Muscle of leg (tissue), 11 donors: Measurements from ENCODE around the gene TRAM2. TPM values are rescaled to one million over a fixed set of nuclear protein-coding genes. Genes with fewer than 3 reads are reported as not detected.

Experiments used
- DNase-seq: peaks from one replicate; pipeline ENCODE4 v3.0.0; 2013
- H3K27ac ChIP-seq: one replicate; pipeline ENCODE4 v1.5.1; 2013; ENCODE audit warnings: mild to moderate bottlenecking, low read length, control low read depth
- H3K27me3 ChIP-seq: one replicate; pipeline ENCODE4 v1.6.1; 2013; ENCODE audit warnings: low read length; ENCODE audit not compliant: control insufficient read depth, insufficient read depth
- H3K36me3 ChIP-seq: one replicate; pipeline ENCODE4 v1.6.1; 2013; ENCODE audit warnings: low read length; ENCODE audit not compliant: control insufficient read depth, insufficient read depth
- H3K4me1 ChIP-seq: one replicate; pipeline ENCODE4 v1.6.1; 2013; ENCODE audit warnings: low read length; ENCODE audit not compliant: control insufficient read depth, insufficient read depth
- H3K4me3 ChIP-seq: one replicate; pipeline ENCODE4 v1.5.1; 2013; ENCODE audit warnings: low read length, control low read depth
- H3K9me3 ChIP-seq: replicated peaks from 2 replicates; pipeline ENCODE4 v1.6.1; 2013; ENCODE audit warnings: low read depth, low read length; ENCODE audit not compliant: control insufficient read depth
- WGBS: methylation state at CpG from one replicate; pipeline ENCODE4 v1.1.5; 2013; ENCODE audit warnings: missing lambda C conversion rate; ENCODE audit not compliant: insufficient coverage; 5-methylcytosine and 5-hydroxymethylcytosine counted together
- polyA plus RNA-seq, 8 donors: library from polyadenylated mRNA; unstranded; fragments of 120-200 nt; gene quantifications; one replicate each; pipeline versions ENCODE4 v1.2.1 to v1.2.3, GENCODE V29; 2013; ENCODE audit warnings: inconsistent platforms in 1 of 8, low replicate concordance in 1 of 8; ENCODE audit not compliant: insufficient read length in 8 of 8, insufficient read depth in 1 of 8
- total RNA-seq: library from RNA; stranded (reverse); fragments of 120-200 nt; gene quantifications from one replicate; pipeline ENCODE4 v1.2.4, GENCODE V29; 2013

Gene TRAM2
- total and polyA plus RNA-seq, 9 donors: 15.8 to 32.7 (median 21.6) TPM

DNA sequence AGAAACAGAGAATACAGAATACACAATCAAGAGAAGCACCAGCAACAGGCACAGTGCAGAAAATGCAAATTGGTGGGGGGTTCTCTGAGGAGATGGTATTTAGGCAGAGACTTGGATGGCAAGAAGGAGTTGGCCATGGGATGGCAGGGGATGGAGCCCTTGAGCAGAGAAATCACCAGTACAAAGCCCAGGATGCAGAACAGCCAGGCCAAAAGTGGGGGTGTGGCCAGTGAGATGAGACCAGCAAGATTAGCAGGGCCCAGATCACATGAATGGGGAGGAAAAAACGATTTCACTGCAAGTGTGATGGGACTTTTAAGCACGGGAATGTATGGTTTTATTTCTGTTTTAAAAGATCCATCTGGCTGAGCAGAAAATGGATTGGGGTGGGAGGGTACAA is 63.4 kb downstream of the TRAM2 start:
- H3K9me3 ChIP-seq: no peaks in the 10 kb centered on the region
- H3K4me3 ChIP-seq: no peak overlapping the region
- H3K36me3 ChIP-seq: peaks cover 67% of the 10 kb centered on the region
- no peaks in the 10 kb centered on the region for H3K27me3 ChIP-seq
- no peak for DNase-seq
- peak overlapping the region; percentile 17 for H3K27ac ChIP-seq
- peaks cover 33% of the 10 kb centered on the region for H3K4me1 ChIP-seq
- WGBS: 51% methylated on average over 2 of the region's 2 CpGs

DNA sequence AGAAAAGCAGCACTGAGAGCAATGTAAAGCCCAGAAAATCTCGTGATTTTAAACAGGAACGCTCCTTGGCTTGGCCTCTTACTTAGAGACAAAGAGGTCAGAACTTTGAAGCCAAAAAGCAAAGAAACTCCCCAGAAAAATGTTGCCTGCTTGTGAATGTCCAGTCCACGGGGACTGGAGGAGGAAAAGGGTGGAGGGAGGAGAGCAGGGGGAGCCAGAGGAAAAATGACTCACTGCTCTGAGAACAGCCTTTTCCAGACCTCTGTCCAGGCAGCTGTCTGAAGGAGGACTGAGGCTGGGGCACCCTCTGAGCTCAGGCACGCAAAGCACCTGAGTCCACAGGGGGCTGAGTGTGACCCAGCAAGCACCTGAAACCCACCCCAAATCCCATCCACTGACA is 64.7 kb downstream of the TRAM2 start:
- DNase-seq: peak; percentile 97
- 20% methylated on average over 2 of the region's 4 CpGs for WGBS
- no peaks in the 10 kb centered on the region for H3K9me3 ChIP-seq
- peaks cover 79% of the 10 kb centered on the region for H3K36me3 ChIP-seq
- H3K4me3 ChIP-seq: no peak overlapping the region
- no peaks in the 10 kb centered on the region for H3K27me3 ChIP-seq
- peaks cover 21% of the 10 kb centered on the region for H3K4me1 ChIP-seq
- peak overlapping the region; percentile 92 for H3K27ac ChIP-seq

DNA sequence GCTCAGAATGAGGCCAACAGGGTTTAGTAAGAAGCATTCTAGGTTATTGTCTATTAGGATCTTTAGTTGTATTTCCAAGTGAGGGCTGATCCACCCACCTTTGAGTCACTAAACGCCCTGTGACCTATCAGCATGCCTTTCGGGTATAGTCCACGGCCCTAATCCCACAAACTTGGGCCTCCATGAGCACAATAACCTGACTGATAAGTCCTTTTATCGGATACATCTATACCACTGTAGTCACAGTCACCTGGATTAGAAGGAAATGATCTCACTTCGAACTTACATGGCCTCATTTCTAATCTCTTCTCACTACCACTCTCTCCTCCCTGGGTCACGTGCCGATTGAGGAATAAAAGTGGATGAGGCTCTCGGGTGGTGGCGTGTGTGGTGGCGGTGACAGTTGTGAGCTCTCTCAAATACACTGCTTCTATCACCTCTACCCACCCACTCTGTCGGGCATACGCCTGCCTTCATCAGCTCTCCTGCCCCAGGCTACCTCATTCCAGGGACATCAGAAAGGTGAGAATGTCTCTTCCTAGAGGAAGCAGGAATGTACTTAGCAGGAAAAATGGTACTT is 65.2 kb downstream of the TRAM2 start:
- 90% methylated on average over 3 of the region's 12 CpGs for WGBS
- peaks cover 80% of the 10 kb centered on the region for H3K36me3 ChIP-seq
- no peaks in the 10 kb centered on the region for H3K9me3 ChIP-seq
- peak overlapping the region; percentile 92 for H3K27ac ChIP-seq
- no peak overlapping the region for H3K4me3 ChIP-seq
- DNase-seq: no peak
- H3K27me3 ChIP-seq: no peaks in the 10 kb centered on the region
- H3K4me1 ChIP-seq: peaks cover 21% of the 10 kb centered on the region

DNA sequence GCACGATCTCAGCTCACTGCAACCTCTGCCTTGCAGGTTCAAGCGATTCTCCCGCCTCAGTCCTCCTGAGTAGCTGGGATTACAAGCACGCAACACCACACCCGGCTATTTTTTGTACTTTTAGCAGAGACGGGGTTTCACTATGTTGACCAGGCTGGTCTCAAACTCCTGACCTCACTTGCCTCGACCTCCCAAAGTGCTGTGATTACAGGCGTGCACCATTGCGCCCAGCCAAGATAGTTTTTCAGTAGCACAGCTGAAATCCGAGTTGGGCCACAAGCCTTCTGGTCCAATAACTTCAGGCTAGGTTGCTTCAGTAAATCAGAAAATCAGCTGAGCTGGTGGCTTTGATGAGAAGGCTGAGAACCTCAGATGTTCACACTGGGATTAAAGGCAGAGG is 65.7 kb downstream of the TRAM2 start:
- H3K4me1 ChIP-seq: peaks cover 21% of the 10 kb centered on the region
- 93% methylated on average over 10 of the region's 10 CpGs for WGBS
- no peak overlapping the region for H3K4me3 ChIP-seq
- H3K27ac ChIP-seq: peak overlapping the region; percentile 92
- H3K36me3 ChIP-seq: peaks cover 82% of the 10 kb centered on the region
- DNase-seq: no peak
- H3K27me3 ChIP-seq: no peaks in the 10 kb centered on the region
- H3K9me3 ChIP-seq: no peaks in the 10 kb centered on the region

DNA sequence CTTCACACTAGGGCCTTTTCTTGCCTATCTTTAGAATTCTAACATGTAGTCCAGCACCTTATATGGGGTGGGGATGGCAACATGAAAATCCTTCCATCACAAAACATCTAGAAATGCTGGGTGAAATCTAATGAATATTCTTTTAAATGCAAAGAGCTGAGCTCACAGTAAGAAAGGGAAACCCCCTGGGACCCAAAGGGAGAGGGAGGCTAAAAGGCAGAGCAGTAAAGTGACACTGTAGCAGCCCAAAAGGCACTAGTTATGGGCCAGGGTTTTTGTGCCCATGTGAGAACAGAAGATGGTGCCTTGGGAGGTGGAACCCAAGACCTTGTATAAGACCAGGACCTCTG is 66.7 kb downstream of the TRAM2 start:
- Histone ChIP-seq H3K27me3 (no peaks in the 10 kb centered on the region), H3K27ac (no peak overlapping the region), H3K4me1 (peaks cover 28% of the 10 kb centered on the region), H3K9me3 (no peaks in the 10 kb centered on the region), H3K36me3 (peaks cover 82% of the 10 kb centered on the region), H3K4me3 (no peak overlapping the region)
- DNase-seq: no peak

DNA sequence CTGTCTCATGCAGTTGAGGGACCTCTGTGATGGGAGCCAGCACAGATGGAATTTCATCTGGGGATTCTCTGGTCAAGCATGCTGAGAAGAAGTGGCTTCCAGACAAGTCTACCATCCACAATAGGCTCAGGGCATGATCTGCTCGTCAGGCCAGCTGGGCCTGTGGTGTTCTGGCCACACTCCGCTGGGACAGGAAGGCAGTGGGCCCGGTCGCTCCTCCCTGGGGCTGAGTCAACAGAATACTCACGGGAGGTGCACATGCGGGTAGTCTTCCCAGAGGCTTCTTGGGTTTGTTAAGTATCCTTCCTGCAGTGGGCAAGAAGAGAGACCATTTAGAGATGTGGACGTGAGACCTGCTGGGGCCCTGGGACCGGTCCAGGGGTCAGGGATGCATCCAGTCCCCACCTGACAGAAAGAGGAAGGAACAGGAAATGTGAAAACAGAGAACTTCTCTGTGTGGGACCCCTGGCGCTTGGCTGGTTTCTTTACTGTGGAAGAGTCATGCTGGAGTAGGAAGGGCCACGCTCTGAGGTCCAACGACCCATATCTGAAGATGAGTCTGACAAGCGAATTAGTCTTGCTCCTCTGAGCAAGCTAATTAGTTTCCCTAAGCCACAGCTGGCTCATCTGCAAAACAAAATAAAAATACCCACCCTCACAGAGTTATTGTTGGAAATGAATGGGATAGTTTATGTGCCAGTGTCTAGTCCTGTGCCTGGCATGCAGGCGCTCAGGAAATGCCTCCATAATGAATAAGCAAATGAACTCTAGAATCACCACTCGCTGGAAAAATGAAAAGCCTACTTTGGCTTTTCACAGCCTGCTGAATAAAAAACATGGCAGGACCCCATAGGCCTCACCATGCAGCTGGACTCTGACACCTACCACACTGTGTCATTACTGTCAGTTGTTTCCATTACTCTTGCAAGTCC is 67.3 kb downstream of the TRAM2 start:
- Histone ChIP-seq H3K36me3 (peaks cover 81% of the 10 kb centered on the region), H3K4me1 (peaks cover 35% of the 10 kb centered on the region)

DNA sequence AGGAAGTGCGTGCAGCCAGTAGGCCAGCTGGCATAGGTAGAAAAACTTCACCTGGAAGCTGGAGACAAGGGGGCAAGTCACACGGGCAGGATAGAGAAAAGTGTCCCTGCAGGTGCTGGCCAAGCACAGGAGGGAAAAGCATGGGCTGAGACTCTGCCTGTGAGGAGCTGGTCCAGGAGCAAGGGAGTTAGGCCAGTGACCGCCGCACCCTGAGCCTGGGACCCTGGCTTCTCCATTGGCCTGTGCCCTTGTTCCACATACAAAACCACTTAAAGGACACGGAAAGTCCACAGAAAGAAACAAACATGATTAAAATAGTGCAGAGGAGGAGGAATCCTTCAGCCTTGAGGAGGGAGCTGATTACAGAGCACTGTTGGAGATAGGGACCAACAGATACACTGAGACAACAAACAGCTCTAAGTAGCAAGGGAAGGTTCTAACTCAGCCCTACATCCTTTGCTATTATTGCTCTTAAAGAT is 68.6 kb downstream of the TRAM2 start:
- Histone ChIP-seq H3K9me3 (no peaks in the 10 kb centered on the region), H3K36me3 (peaks cover 82% of the 10 kb centered on the region), H3K27me3 (no peaks in the 10 kb centered on the region), H3K4me1 (peaks cover 44% of the 10 kb centered on the region), H3K27ac (no peak overlapping the region), H3K4me3 (no peak overlapping the region)
- WGBS: 100% methylated on average over 2 of the region's 5 CpGs
- DNase-seq: no peak

More for the DNA sequence above, 67.3 kb downstream of the TRAM2 start:
- Histone ChIP-seq H3K4me3 (no peak overlapping the region), H3K27me3 (no peaks in the 10 kb centered on the region), H3K9me3 (no peaks in the 10 kb centered on the region), H3K27ac (no peak overlapping the region)
- no peak for DNase-seq
- 92% methylated on average over 10 of the region's 14 CpGs for WGBS

DNA sequence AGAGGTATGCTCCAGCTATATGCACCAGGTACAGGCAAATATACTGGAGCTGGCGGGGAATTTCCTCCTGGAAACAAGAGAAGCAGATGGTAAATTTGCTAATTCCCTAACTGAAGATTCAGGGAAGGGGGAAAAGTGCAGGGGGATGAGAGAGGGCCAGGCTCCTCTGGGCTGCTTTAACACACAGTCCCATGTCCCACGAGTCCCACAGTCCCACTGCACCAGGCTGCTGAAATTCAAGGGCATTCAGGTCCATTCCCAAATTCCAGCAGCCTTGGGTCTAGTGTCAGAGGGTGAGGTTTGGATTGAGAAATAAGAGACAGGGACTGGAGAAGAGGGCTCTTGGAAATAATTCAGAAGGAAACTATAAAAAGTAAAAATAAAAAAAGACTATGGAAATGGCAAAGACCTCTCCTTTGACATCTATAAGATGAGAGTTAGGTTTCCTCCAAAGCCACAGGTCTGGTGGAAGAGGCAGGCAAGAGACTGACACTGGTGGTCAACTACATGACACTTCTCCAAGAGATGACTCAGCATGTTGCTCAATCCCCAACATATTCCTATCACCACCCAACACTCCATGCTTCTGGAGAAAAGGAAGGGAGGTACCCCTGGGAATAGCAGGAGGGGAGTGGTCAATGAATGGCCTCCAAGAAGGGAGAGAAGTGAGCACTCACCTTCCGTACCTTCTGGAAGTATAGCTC is 69.2 kb downstream of the TRAM2 start:
- Histone ChIP-seq H3K27me3 (no peaks in the 10 kb centered on the region), H3K9me3 (no peaks in the 10 kb centered on the region), H3K4me3 (no peak overlapping the region), H3K4me1 (peaks cover 45% of the 10 kb centered on the region), H3K27ac (no peak overlapping the region), H3K36me3 (peaks cover 86% of the 10 kb centered on the region)
- WGBS: 100% methylated on average over 1 of the region's 3 CpGs
- DNase-seq: no peak

DNA sequence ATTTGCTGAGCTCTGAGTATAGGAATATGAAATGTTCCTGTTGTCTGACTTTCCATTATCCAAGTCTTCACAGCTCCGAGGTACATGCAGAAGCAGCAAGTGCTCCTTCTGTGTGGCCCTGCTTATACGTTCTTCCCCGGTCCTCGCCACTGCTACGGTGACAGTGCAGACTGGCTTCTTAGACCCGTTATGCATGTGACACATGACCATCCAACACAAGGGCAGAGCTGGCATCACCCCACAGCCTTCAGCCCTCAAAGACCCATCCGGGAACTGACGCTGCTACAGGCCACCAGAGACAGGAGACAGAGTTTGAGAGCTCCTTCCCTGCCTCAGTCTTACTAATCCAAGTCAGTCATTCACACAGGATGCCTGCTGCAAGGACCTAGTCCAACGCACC is 70.4 kb downstream of the TRAM2 start:
- Histone ChIP-seq H3K36me3 (peaks cover 94% of the 10 kb centered on the region), H3K4me3 (no peak overlapping the region), H3K9me3 (no peaks in the 10 kb centered on the region), H3K27me3 (no peaks in the 10 kb centered on the region), H3K27ac (no peak overlapping the region), H3K4me1 (peaks cover 33% of the 10 kb centered on the region)
- DNase-seq: no peak
- WGBS: 58% methylated on average over 8 of the region's 9 CpGs
